Epithelial cell of esophagus (primary cell): Measurements from ENCODE around the gene DGKI.
A peak's percentile ranks its signal among the peaks of the same experiment; 100 is the strongest.
"Not testable (repeated sequence)": the region's sequence is repeated elsewhere in the genome, so short reads cannot be mapped to it uniquely, and the experiment has no call there.

Source experiments
- DNase-seq: peaks from one replicate; pipeline ENCODE4 v3.0.0; 2010; ENCODE audit warnings: low read depth
- H3K4me3 ChIP-seq: 2 replicates; pipeline ENCODE4 v1.5.1; 2011; ENCODE audit warnings: mild to moderate bottlenecking, low read length, control low read depth
- TF ChIP-seq, protein P1 (sequence below): IDR thresholded peaks from 2 replicates; pipeline ENCODE4 v1.5.1; 2011; ENCODE audit warnings: low read depth, mild to moderate bottlenecking, low read length, control low read depth, inconsistent platforms; ENCODE audit not compliant: insufficient read depth; ENCODE audit errors: missing control alignments

DGKI gene

DNA sequence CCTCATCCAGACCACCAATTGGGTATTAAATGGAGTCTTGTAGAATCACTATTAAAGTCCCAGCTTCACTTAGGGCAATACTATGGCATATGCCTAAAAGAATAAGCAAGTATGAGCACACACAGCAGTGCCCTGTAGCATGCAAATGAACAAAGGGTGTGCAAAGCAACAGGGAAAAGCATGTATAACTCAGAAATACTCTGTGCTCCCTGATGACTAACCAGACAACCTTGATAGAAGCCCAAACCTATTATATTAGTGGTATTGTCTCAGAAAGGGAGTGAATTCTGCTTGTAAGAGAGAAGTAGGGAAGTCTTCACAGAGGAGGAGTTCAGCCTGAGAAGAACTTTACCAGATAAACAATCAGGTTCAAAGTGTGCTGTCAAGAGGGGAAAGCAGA lies 131.2 kb downstream of the DGKI start:
- H3K4me3 ChIP-seq, result no peak overlapping the region
- DNase-seq, result peak; percentile 52
- TF ChIP-seq, protein P1, sequence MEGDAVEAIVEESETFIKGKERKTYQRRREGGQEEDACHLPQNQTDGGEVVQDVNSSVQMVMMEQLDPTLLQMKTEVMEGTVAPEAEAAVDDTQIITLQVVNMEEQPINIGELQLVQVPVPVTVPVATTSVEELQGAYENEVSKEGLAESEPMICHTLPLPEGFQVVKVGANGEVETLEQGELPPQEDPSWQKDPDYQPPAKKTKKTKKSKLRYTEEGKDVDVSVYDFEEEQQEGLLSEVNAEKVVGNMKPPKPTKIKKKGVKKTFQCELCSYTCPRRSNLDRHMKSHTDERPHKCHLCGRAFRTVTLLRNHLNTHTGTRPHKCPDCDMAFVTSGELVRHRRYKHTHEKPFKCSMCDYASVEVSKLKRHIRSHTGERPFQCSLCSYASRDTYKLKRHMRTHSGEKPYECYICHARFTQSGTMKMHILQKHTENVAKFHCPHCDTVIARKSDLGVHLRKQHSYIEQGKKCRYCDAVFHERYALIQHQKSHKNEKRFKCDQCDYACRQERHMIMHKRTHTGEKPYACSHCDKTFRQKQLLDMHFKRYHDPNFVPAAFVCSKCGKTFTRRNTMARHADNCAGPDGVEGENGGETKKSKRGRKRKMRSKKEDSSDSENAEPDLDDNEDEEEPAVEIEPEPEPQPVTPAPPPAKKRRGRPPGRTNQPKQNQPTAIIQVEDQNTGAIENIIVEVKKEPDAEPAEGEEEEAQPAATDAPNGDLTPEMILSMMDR, result no peak

DNA sequence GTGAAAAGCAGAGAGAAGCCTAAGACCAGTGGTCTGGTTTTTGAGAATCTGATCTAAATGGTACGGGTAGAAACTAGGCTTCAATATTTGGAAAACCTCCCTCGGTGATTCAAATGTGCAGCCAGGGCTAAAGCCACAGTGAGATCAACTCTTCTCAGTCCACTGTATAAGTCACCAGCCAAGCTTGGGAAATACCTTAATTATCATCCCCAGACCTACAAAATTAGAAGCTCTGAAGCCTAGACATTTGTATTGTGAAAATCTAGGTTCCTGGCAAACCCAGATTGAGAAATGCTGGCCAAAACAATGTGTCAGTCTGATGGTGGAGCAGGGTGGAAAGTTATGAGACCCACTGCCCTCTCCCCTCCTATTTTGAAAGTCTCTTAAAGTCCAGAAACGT lies 131.7 kb downstream of the DGKI start:
- TF ChIP-seq, protein P1, result no peak
- no peak for DNase-seq
- H3K4me3 ChIP-seq, result no peak overlapping the region

DNA sequence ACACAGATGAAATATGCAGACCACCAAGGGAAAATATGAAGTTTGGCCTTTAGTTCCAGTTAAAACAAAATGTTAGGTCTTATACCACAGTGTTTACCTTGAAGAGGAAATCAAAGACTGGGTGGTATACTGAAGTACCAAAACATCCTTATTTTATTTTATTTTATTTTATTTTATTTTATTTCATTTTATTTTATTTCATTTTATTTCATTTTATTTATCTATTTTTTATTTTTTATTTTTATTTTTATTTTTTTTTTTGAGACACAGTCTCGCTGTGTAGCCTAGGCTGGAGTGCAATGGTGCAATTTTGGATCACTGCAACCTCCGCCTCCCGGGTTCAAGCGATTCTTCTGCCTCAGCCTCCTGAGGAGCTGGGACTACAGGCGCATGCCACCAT lies 140.4 kb downstream of the DGKI start:
- not testable (repeated sequence) for H3K4me3 ChIP-seq, DNase-seq

DNA sequence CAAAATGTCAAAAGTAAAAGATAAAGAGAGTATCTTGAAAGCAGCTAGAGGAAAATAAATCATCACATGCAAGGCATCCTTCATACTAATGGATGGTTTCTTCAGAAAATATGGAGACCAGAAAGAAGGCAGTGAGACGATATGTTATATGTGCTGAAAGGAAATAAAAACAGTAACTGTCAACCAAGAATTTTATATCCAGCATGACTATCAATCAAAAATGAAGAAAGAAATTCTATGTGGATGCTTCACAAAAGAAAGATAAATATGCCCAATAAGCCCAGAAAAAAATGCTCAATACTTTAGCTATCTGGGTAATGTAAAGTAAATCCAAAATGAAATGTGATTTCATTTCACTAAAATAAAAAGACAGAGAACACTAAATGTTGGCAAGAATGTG lies 142.1 kb downstream of the DGKI start:
- TF ChIP-seq, protein P1, result no peak
- no peak overlapping the region for H3K4me3 ChIP-seq
- DNase-seq, result no peak

DNA sequence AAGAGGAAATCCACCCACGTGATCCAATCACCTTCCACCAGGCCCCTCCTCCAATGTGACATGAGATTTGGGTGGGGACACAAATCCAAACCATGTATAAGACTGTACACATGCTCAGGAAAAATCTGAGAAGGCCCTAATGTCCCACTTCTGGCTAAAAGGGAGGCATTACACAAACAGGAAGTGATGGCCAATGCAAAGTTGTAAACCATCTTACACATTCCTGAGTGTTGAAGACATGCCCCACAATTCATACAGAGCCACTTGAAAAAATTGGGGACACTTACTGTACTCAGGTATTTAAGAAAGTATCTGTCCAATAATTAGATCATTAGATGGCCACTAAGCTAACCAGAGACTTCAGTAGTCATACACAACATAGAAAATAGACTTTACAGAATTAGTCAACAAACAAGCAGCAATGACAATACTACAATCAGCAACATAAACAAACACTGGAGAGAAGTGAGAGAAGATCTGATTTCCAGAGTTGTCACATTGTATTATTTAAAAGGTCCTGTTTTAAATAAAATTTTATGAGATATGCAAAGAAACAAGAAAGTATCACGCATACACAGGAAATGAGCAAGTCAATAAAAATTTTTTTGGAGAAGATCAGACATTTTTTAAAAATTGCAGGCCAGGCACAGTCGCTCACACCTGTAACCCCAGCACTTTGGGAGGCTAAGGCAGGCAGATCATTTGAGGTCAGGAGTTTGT lies 143.3 kb downstream of the DGKI start:
- H3K4me3 ChIP-seq, result no peak overlapping the region
- no peak for DNase-seq
- TF ChIP-seq, protein P1, result no peak

DNA sequence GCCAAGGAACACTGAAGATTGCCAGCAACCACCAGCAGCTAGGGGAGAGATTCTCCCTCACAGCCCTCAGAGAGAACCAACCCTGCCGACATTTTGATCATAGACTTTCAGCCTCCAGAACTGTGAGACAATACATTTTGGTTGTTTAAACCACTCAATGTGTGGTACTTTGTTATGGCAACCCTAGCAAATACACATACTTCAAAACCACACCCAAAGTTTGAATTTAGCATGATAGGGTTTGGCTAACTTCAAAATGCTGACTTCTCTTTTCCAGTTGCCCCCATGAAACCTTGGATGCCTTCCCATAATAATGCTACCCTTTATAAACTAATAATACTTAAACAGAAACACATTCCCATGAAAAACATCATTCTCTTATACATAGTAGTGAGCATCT lies 149.8 kb downstream of the DGKI start:
- H3K4me3 ChIP-seq, result no peak overlapping the region
- TF ChIP-seq, protein P1, result no peak
- DNase-seq, result no peak

DNA sequence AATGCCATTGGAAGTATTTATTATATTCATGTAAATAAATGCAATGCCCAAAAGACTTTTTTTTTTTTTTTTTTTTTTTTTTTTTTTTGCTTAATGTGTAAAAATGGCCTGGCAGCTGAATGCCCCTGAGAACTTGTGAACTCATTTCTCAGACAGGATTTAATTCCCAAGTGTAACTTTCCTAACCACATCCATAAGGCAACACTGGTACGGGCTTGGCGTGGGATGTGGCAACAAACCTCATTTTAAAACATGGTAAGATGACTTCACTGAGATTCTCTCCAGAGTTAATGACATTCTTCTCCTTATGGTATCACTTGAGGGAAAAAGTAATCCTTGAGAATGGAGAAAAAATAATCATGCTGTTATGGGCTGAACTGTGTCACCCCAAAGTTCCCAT lies 150.4 kb downstream of the DGKI start:
- no peak for DNase-seq
- TF ChIP-seq, protein P1, result no peak
- H3K4me3 ChIP-seq, result no peak overlapping the region
